ENCODE data around the gene NFE2. TPM values are rescaled to one million over a fixed set of nuclear protein-coding genes. Genes with fewer than 3 reads are reported as not detected.

NFE2 gene
- total and polyA plus RNA-seq, 2 of the 8 experiments (the other 6 are each of a cell fraction or from before 2014, with no cell fraction given), result 2.0 to 6.1 TPM

DNA sequence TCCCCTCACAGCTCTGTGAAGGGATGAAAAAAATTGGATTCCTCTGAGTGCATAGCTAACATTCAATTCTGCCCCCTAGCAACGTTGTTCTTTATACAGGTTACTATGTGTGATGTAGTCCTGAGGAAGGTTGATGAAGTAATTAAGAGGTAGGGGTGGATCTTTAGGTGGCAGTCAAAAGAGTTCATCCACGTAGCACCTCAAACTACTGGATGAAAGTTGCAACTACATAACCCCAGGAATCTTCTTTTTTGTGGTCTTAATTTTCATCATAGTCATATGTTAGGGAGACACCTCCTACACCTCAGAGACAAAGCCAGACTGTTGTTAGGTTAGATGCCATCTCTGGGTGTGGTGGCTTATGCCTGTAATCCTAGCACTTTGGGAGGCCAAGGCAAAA lies 10.2 kb upstream of the NFE2 start:
- Histone ChIP-seq H3K4me1 (replicated peaks in 1 of 4; ENCODE audit: control insufficient read depth in 3 of 4, insufficient read depth in 4 of 4, low read length in 3 of 4) (peaks cover 0 to 4% (median 0%) of the 10 kb centered on the region in 4 experiments; a peak in 3 of 7 replicates), H3K18ac (ENCODE audit: extremely low read depth, low read length) (no peak overlapping the region), H3K36me3 (ENCODE audit: control insufficient read depth in 2 of 4, insufficient read depth in 4 of 4, low read length in 3 of 4) (no peaks in the 10 kb centered on the region), H2BK5ac (ENCODE audit: low read depth, low read length) (no peak overlapping the region), H3K9ac (replicated peaks in 1 of 4; ENCODE audit: extremely low read depth in 1 of 4, low read depth in 3 of 4, low read length in 3 of 4) (no peak overlapping the region), H3K23me2 (ENCODE audit: low read depth, low read length) (no peaks in the 10 kb centered on the region), H3K4me2 (ENCODE audit: insufficient read depth in 1 of 2, low read depth in 2 of 2, low read length in 2 of 2) (no peak overlapping the region), H3K27ac (ENCODE audit: low read depth, low read length) (no peak overlapping the region), H3K27me3 (replicated peaks in 1 of 4; ENCODE audit: control insufficient read depth in 3 of 4, extremely low read depth in 1 of 4, insufficient read depth in 3 of 4, low read length in 3 of 4) (no peaks in the 10 kb centered on the region), H4K5ac (ENCODE audit: insufficient read length, low read depth, low read length) (no peak overlapping the region), H4K20me1 (replicated peaks in 1 of 2; ENCODE audit: control insufficient read depth in 1 of 2, insufficient read depth in 2 of 2, low read length in 2 of 2) (no peaks in the 10 kb centered on the region), H2AK5ac (ENCODE audit: low read depth, low read length) (no peak overlapping the region), H3K4me3 (ENCODE audit: extremely low read depth in 1 of 4, insufficient read depth in 2 of 4, low read depth in 3 of 4, low read length in 4 of 4) (no peak overlapping the region), H3K79me2 (ENCODE audit: control insufficient read depth in 1 of 2, insufficient read depth in 2 of 2, low read length in 2 of 2) (no peaks in the 10 kb centered on the region), H2BK20ac (ENCODE audit: low read length) (no peak overlapping the region), H3K9me3 (ENCODE audit: insufficient read depth in 2 of 2, low read depth in 1 of 2, low read length in 1 of 2) (no peaks in the 10 kb centered on the region), H3K4ac (replicated peaks; ENCODE audit: insufficient read length, low read depth, low read length) (no peak overlapping the region), H3K14ac (ENCODE audit: insufficient read length) (no peak overlapping the region), H3K23ac (ENCODE audit: insufficient read length) (no peak overlapping the region), H2BK12ac (ENCODE audit: low read depth, low read length) (no peak overlapping the region), H4K8ac (ENCODE audit: extremely low read depth, insufficient read depth, low read length) (no peak overlapping the region), H2BK15ac (ENCODE audit: low read length) (no peak overlapping the region), H3K79me1 (ENCODE audit: low read depth, low read length) (no peaks in the 10 kb centered on the region), H2BK120ac (replicated peaks; ENCODE audit: low read depth, low read length) (no peak overlapping the region), H4K91ac (replicated peaks; ENCODE audit: insufficient read length, low read length) (no peak overlapping the region), H2AFZ (ENCODE audit: low read length) (no peak overlapping the region), H3K56ac (replicated peaks; ENCODE audit: insufficient read length, low read depth, low read length) (no peak overlapping the region)
- no peak for DNase-seq (ENCODE audit: low read depth in 1 of 2, low spot score in 2 of 2)
- TF ChIP-seq FOSL1 (IDR thresholded peaks at IDR 0.05; ENCODE audit: insufficient read depth, low read depth, low read length), result no peak
- TF ChIP-seq CHD1 (IDR thresholded peaks at IDR 0.05; ENCODE audit: low read depth, low read length), result no peak
- no peak for TF ChIP-seq RAD21 (IDR thresholded peaks at IDR 0.05 in 1 of 2, conservative IDR thresholded peaks at IDR 0.05 in 1 of 2; ENCODE audit: low read depth in 2 of 2, low read length in 2 of 2)
- no peak for TF ChIP-seq EZH2 (IDR thresholded peaks at IDR 0.05; ENCODE audit: low read depth, low read length, severe bottlenecking)
- no peak for TF ChIP-seq TEAD4 (IDR thresholded peaks at IDR 0.05; ENCODE audit: low read depth, low read length)
- TF ChIP-seq CBX8 (IDR thresholded peaks at IDR 0.05; ENCODE audit: borderline replicate concordance, low read depth, low read length), result no peak
- CTCF ChIA-PET (ENCODE audit: partially characterized antibody), result interaction anchor here (0.7 to 34.6 kb wide), 6 partner anchors 13 to 93 kb away, joined by 4 to 618 read pairs (median 5); partner anchors contain the start of genes COPZ1 and NFE2
- WGBS, 2 experiments (ENCODE audit: extremely low coverage in 1 of 2, insufficient coverage in 1 of 2, insufficient read length in 1 of 2, insufficient replicate concordance in 2 of 2, low coverage in 1 of 2, low lambda C conversion rate in 2 of 2, missing lambda C conversion rate in 1 of 2), result 91% methylated on average over 2 of the region's 2 CpGs; no CpG with 5 or more reads in 1 of the 2 experiments
- POLR2A ChIA-PET (ENCODE audit: partially characterized antibody), result interaction anchor here (0.9 to 3.6 kb wide), 8 partner anchors 9 to 30 kb away, joined by 3 to 17 read pairs (median 5); partner anchors contain the start of genes COPZ1, HNRNPA1 and NFE2
- FAIRE-seq, result no peak

Data from H1 (cell line).